Measurements from ENCODE around the gene TMEM144.

- TF ChIP-seq CTCF (IDR thresholded peaks at IDR 0.05), result no peak
- no peak for TF ChIP-seq POLR2A (IDR thresholded peaks at IDR 0.05)
Observed at GRCh38 chr4:158189422-158189821, 20.9 kb upstream of the TMEM144 start.
